Measurements from ENCODE around the gene TET2.

The TET2 gene

DNA sequence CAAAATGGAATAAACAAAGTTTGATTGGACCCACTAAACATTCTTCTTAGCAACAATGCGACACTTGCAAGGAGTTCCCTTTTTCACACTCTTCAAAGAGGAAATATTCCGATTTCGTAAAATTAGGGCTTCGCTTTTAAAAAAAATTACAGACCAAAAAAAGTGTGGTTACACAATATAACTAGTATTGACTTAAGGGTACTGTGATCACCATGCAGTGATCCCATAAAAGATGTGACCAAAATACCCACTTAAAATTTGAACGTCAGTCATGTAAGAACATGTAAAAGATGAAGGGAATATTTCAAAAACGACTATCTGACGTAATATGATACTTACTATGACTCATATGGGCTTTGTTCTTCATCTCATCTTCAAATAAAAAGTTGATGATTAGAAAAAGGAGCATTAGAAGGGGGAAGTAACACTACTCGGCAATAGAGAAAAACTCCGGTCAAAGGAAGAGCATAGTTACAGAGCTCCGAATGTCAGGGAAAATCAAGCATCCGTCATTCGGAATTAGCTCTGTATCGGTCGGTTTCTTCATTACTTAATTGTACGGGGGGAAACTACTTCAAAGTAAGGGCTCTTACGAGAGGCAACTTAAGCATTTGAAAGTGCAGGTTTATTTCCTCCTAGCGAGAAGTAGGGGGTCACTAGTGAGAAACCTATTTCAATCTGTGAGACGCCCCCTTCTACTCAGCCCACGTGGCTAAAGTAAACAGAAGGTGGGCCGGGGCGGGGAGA is 1.3 kb upstream of the TET2 start:
- peak; percentile 51 for DNase-seq

DNA sequence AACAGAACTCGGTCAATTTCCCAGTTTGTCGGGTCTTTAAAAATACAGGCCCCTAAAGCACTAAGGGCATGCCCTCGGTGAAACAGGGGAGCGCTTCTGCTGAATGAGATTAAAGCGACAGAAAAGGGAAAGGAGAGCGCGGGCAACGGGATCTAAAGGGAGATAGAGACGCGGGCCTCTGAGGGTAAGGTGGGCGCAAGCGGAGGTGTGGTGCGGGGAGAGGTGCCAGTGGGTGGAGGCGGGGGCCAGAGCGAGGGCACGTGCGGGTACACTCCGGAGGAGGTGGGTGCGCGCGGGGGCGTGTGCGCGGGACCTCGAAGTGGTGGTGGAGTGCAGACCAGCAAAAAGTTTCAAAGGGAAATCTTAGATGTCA is 787 bp upstream of the TET2 start:
- peak; percentile 46 for DNase-seq

DNA sequence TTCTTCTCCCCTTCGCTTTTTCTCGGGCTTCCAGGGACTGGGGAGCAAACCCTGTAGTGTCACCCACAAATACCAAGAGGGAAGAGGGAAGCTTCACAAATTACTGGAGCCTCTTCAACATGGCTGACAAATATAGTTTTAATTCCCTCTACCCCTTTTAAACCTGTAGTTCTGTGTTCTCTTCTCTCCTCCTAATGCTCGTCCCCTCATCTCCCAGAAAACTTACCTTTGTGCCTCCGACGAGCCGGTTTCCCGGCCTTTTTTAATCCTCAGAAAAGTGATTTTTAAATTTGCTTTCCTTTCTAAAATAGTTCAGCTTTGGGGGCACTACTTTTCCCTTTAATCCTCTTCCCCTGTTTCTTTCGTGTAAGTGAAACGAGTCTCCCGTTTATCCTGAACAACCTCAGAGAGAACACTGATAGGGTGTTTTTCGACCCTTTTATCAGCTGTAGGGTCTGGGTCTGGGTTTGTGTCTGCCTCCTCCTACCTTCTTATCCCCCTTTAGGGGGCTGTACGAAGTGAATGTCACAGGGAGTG is 408 bp downstream of the TET2 start:
- no peak for DNase-seq

DNA sequence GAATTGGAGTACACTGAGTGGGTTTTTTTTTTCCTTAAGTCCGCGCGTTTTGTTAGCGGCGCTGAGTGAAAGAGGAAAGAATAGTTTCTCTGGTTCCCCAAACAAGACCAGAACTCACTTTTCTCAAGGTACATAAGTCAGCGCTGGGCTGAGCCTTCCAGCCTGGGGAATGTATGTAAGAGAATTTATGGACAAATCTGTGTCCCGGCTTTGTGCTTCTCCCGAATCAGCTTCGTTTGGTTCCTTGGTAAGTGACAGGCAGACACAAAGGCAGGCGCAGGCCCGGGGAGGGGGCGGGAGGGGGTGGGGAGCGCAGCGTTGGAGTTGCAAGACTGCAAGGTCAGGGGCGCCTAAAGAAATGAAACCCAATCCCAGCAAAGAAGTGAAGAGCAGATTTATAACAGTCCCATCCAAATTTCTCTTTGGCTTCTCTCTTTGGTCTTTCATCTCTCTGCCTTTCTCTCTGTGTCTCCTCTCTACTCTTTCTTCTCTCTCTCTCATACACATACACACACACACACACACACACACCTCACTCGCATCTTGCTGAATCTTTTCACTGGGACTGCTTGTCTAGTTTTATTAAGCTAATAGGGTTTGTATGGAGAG is 981 bp downstream of the TET2 start:
- peak; percentile 70 for DNase-seq

DNA sequence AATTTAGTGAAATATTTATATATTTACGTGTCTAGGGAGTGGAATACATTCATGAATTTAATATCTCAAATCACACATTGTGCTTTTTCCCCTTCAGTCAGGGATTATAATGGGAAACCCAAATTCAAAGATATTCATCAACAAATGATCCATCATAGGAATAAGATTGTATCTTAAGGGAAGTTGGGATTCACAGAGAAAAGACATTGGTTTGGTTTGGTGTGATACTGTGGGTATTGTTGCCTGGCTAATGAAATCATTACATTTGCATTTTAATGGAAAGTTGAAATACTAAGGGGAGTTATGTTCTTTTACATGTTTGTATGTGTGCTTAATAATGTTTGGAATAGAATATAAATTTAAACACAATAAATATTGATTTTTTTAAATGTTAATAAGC is 1.7 kb downstream of the TET2 start:
- no peak for DNase-seq

DNA sequence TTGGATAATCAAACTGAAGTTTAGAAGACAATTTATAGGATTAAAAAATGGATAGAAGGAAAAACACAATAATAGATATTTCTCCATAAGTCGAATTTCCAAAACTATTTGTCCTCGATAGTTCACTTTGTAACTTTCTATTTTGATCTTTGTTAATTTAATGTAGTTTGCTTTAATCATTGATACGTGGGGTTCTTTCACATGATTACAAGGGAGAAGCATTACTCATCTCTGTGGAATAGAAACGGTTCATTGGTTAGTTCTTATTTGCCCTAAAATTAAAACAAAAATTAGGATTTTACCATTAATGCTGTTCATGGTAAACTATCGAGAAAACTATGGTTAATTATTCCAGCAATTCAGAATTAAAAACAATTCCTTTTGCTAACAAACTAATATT is 2.1 kb downstream of the TET2 start:
- no peak for DNase-seq

DNA sequence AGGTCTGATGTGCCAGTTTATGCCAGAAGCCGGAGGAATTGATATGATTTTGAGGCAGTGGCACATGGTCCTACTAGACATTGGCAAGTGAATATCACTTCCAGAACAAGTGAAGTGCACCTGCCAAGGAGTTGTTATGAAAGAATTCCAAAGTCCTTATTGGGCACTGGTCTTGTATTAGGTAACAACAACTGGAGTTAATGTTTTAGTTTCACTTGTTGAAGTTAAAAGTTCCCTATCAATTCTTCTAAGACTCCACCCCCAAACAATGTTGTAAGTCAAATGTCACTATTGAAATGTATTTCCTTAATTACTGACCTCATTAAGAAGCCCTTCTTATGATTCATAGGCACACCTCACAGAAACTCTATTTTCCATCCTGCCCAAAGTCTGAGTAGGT is 3.1 kb downstream of the TET2 start:
- no peak for DNase-seq

DNA sequence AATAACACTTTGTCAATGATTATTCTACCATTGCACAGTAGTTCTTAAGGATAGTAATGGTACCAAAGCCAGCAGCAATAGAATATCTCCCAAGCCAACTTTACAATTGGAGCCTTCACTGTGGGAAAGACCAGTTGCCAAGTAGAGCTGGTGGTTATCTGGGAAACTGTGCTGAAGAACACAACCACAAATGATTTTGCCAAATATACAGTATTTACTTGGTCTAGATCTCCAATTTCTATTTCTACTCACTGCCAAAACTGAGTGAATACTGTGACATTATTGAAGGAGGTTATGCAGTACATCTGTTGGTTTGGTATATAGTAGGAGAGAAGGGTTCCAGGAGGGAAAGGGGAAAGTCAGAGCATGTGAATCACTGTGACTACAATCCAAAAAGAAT is 3.8 kb downstream of the TET2 start:
- no peak for DNase-seq

DNA sequence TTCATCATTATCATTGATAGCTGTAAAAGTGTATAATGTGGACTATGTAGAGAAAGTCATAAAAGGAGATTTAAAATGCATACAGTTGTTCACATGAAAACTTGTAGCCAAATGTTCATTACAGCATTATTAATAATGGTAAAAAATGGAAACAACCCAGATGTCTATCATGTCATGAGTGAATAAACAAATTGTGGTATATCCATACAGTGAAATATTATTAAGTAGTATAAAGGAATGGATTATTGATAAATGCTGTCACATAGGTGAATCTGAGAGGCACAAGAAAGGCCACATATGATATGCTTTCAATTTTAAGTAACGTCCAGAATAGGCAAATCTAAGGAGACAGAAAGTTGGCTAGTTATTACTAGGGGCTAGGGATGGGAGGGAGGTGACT is 7.1 kb downstream of the TET2 start:
- DNase-seq, result no peak

DNA sequence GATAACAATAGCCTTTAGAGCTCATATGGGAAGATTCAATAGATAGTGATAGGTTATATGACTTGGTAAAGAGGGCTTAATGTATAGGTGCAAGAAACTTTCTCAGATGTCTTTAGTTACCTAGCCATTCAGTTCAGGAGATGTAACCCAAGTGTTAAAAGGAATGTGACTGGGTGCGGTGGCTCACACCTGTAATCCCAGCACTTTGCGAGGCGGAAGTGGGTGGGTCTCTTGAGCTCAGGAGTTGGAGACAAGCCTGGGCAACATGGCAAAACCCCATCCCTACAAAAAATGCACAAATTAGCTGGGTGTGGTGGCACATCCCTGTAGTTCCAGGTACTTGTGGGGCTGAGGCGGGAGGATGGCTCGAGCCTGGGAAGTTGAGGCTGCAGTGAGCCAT is 7.9 kb downstream of the TET2 start:
- no peak for DNase-seq

DNA sequence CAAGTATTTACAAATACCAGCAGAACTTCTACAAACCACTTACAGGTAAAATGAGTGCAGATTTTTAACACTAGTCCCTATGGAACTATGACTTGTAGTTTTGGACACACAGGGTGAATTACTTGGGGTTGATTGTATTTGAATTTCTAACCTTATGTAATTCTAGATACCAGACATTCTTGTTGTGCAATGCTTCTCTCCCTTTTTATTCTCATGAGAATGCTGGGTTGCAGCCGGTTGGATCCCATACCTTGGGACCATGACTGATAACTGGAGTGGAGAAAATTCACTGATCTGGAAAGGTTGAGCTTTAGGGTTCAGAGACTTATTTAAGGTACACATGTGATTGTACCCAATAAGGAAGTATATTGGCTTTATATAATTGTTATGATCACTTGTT is 8.8 kb downstream of the TET2 start:
- DNase-seq, result no peak

DNA sequence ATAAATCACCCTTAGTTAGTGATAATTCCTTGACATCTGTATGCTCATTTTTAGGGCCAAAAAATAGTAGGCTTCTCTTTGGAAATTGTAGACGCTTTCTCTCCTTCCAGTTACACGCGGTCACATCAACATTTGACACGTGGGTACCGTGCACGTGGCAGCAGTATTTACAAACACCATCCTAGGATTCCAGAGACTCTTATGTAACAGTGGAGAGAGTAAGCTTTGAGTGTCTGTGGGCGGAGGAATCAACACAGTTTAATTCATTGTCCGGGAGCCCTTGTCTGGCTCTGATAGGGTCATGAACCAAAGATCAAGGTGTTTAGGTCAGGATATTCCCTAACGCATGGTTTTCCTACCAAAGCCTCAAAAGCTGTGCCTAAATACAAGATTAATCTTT is 12.2 kb downstream of the TET2 start:
- no peak for DNase-seq

DNA sequence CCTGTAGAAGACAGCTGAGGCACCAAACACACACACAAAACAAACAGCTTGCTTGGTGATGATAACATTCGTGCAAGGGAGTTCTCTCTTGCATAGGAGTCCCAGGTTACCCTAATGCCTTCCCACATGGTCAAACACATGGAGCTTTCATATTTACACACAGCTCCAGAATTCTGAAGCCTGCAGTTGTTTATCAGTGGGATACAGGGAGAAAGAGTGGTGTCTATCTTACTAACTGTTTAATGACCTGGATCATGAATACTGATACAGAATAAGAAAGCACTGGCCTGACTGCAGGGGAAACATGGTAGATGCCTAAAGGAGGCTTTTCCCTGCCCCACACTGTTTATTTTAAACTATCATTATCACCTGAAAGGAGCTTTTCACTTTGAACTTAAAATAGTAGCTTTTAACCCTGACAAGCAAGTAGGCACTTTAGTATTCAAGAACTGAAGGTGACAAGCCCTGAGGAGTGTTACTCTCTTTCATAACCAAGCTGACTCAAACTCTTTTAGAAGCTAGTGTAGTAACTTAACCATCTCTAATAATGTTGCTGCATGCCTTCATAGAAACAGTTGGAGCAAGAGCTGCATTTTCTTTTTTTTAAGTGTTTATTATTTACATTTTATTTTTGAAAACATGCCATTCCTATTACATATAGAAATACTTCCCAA is 15.6 kb downstream of the TET2 start:
- no peak for DNase-seq

DNA sequence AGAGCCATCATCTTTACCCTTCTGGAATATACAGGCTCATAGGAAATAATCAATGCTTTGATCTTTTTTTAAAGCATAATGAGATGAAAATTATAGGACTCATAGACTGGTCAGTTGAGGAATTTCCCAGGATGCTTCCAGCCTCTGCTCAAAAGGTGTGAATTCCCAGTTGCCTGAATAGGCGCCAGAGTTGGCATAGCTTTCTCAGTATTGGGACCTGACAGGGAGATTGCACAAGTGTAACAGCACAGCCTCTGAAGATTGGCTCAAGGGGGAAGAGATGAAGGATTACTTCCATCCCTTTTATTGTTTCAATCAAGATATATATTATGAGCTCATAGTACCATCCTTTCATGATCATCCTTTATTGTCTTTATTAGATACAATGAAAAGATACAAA is 17.9 kb downstream of the TET2 start:
- DNase-seq, result no peak

DNA sequence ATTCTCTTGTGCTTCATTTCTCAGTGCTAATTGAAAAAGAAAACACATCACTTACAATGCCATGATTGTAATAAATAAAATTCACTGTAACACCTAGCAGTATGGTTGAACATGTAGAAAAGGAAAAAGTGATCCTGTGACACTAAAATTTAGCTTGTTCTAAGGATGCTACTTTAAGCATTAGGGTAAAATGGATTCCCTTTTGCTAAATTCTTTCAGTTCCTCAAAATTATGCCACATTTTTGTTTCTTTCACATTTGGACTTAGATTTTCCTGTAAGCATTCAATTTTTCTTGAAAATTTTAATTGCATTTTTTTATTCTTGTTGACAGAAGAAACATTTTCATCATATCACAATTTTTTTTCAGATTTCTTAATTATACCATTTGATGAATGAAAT is 19.4 kb downstream of the TET2 start:
- no peak for DNase-seq

DNA sequence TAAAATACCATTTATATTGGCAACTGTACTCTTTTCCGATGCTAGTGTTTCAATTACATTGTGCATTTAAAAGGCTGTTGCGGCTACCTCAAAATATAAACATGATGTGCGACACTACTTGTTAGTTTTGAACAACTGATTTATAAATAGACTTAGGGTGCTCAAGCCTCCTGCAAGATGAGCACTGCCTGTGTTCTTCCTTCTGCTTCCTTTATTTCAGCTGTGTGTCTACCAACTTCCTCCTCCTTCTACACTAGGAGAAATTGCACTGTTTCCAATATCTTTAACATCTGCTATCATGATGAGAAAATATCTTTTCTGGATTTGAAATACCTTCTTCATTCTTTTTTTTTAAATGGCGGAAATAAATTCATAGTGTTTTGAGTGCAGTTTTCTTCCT is 24.0 kb downstream of the TET2 start:
- no peak for DNase-seq

DNA sequence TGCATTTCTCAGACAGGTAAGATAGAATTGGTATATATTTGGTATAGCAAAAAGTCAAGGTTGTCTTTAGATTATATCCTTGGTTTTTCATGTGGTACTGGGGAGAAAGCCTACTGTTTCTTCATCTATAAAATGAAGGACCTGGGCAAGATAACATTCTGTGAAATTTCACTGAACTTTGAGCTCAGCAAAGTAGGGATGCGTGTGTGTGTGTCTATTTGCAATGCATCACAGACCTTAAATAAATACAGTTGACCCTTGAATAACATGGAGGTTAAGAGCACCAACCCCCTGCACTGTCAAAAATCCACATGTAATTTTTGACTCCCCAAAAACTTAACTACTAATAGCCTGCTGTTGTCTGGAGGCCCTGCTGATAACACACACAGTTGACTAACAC is 25.2 kb downstream of the TET2 start:
- DNase-seq, result no peak

DNA sequence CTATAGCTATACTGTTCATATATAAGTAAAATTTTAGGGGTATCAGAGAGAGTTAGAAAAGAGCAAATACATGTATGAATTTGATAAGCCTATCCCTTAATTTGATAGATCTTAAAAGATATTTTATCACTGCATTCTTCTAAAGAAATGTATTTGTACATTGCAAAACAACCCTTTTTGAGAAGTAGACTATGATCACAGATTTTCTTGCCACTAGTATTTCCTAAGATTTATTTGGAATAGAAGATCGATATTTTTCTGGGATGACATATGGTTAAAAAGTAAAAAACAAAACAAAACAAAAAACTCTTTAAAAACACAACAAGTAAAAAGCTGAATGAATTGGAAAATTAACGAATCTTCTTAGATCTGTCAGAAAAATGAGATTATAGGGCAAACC is 27.4 kb downstream of the TET2 start:
- DNase-seq, result no peak

DNA sequence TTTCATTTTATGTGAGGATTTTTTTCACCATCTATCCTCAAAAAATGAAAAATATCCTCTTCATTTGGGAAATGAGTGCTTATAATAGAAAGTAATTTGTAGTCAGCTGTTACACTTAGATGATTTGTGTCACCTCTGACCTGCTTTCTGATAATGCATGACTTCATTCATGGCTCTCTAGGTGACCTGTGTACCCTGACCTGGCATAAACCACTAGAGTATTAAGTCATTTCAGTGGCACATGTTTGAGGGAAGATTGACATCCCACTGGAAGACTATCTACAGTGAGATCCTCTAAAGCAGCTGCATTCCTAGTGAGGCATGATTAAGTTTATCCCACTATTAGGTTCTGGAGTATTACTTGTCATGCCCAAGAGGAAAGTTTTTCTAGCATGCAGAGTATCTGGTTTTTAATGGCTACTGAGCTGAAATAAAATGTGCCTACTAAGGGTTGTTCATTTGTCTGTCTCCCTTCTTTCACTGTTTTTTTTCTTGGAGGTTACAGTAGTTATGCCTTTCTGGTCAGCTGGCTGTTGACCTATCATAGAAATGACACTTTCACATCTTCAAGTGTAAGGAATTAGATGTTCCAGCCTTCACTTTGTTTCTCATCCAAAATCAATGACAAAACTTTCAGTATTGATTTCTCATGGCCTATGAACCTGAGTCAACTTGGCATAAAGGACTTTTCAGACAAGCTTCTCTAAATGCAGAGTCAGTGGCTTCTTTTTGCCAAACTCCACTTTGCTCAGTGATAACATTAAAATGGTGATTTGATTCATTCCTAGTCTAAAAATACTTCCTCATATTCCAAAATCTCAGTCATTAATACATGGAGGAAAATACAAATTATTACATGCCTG is 33.1 kb downstream of the TET2 start:
- no peak for DNase-seq

DNA sequence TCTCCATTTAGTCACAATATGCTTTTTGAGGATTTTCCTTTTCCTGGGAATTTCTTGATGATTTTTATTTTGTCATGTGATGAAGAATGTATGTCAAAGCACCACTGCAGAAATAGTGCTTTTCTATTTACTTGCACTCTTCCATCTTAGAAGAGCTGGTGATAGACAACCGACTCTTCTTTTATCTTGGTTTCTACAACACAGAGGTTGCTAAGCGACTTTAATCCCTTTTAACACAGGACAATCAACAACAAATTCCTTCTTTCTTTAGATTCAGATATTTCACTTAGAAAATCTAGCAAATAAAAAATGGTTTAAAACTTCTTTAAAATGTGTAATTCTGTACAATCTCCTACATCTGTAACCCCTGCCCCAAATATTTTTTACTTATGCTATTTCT is 34.6 kb downstream of the TET2 start:
- no peak for DNase-seq

DNA sequence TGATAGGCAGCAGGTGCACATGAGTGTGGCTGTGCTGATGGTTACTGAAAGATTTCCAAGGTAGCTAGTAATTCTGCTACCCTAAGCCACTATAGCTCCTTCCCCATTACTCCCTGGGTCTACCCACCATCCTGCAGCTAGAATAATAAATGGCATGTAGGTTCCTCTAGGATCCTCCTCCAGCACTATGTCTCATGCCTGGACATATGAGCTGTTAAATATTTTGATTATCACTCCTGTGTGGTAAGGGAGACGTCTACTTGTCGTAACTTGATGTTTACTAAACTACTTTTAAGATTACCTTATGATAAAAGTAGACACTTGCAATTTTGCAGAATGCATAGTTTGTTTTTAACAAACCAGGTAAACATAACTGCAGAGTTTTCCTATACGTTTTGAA is 35.5 kb downstream of the TET2 start:
- DNase-seq, result no peak

DNA sequence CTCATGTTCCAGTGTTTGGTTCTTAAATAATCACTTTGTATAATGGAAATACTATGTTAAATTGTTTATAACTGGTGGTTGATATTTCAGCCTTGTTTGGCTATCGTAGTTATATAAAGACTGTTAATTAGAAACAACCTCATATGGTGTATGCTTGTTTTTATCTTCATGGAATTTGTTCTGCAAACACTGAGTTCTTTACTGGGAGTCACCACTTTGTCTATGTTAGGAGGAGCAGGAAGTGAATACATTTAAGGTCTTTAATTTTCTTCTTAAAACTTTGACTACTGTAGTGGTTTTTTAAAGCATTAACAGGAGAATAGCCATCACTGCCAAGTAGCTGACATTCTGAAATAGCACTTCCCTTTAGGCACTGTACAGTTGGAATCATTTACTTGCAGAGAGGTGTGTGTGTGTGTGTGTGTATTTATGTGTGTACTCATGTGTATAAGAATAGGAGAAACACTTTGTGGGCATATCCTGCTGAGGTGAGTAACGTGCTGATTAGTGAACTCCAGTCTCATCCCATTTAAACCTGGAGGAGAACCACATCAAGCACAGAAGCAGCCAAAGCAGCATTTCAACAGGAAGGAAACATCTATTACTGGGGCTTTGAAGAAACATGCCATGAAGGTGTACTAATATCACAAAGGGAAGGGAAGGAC is 37.8 kb downstream of the TET2 start:
- no peak for DNase-seq

DNA sequence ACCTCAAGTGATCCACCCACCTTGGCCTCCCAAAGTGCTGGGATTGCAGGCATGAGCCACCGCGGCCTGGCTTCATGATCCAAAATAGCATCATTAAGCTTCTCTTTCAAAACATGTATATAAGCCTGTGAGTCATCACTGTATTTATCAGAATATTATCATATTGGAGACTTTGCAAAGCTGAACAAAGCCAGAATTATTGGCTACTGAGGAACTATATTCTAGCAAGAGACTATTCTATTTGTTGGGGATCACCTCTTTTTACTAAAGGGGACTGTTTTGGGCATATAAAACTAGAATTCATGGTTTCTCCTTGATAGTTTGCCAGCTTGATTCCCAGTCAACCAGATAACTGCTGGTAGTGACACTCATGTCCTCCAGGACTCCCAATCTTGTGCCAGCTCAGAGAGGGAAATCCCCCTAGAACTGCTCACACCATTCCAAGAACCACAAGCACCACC is 40.1 kb downstream of the TET2 start:
- DNase-seq, result no peak
